Vagina (tissue), 2 donors: ENCODE measurements around the gene MRPS27.

Source experiments
- CTCF ChIP-seq, 3 experiments: fragments of 450-650 bp in 2 of 3; fragments of 200-600 bp in 1 of 3; sonication (generic) in 1 of 3; IDR thresholded peaks; one replicate each; pipeline ENCODE4 v1.5.1; 2017 to 2019; ENCODE audit warnings: antibody characterized with exemption in 3 of 3, mild to moderate bottlenecking in 2 of 3, moderate library complexity in 2 of 3
- POLR2A ChIP-seq, 2 donors: fragments of 450-650 bp; IDR thresholded peaks; one replicate each; pipeline ENCODE4 v1.6.1; 2017; ENCODE audit warnings: antibody characterized with exemption in 2 of 2, mild to moderate bottlenecking in 2 of 2, moderate library complexity in 2 of 2

GRCh38 chr5:72233835-72234234 lies 86.2 kb downstream of the MRPS27 start:
- no peak for TF ChIP-seq CTCF (IDR thresholded peaks at IDR 0.05)
- TF ChIP-seq POLR2A (IDR thresholded peaks at IDR 0.05): no peak
